ENCODE results near the gene SGCA. TPM values are rescaled to one million over a fixed set of nuclear protein-coding genes. Genes with fewer than 3 reads are reported as not detected.

The SGCA gene
- total and polyA plus RNA-seq, 9 of the 15 experiments (the other 6 are each of a cell fraction or from before 2014, with no cell fraction given): not detected

GRCh38 chr17:50183421-50183994 lies 17.7 kb downstream of the SGCA start:
- FAIRE-seq (no peak), ATAC-seq (no peak), DNase-seq (ENCODE audit: extremely low read depth in 1 of 4, low spot score in 3 of 4) (no peak)
- ChIA-PET POLR2A (no interaction called here), CTCF (ENCODE audit: low intra/inter-chr PET ratio) (interaction anchor here (0.6 kb wide), 1 partner anchor 165 kb away, joined by 3 read pairs; no protein-coding TSS in a partner anchor)
- Histone ChIP-seq H3K4me1 (replicated peaks in 1 of 2; ENCODE audit: control insufficient read depth in 2 of 2, insufficient read depth in 2 of 2, low read length in 2 of 2) (peaks cover 4 to 24% of the 10 kb centered on the region in 2 experiments; a peak in 4 of 5 replicates), H3K36me3 (ENCODE audit: control insufficient read depth, insufficient read depth, low read length) (no peaks in the 10 kb centered on the region), H3K9me3 (replicated peaks; ENCODE audit: control insufficient read depth, insufficient read depth, low read depth, low read length) (no peaks in the 10 kb centered on the region), H3K27ac (ENCODE audit: extremely low read depth, low read depth, low read length) (no peak overlapping the region), H2AFZ (ENCODE audit: low read depth, low read length) (0 out of 2 replicates have a peak overlapping the region, but pooled peaks have one; percentile 21), H3K79me2 (ENCODE audit: control insufficient read depth, insufficient read depth, low read length) (no peaks in the 10 kb centered on the region), H3K4me3 (no peak overlapping the region), H4K20me1 (replicated peaks; ENCODE audit: control insufficient read depth, insufficient read depth, low read length) (no peaks in the 10 kb centered on the region; the same call in 1 of the 2 replicates), H3K4me2 (ENCODE audit: insufficient read depth, low read length) (no peak overlapping the region), H3K27me3 (ENCODE audit: control insufficient read depth in 2 of 2, insufficient read depth in 2 of 2, low read length in 2 of 2) (peaks cover 46 to 75% of the 10 kb centered on the region in 2 experiments), H3K9ac (ENCODE audit: insufficient read depth in 1 of 2, low read depth in 2 of 2, low read length in 2 of 2) (no peak overlapping the region), H3K9me1 (ENCODE audit: control insufficient read depth, insufficient read depth, low read length) (no peaks in the 10 kb centered on the region)
- BruUV-seq (replicated peaks): no TSS peak
- TF ChIP-seq ZNF263 (CRISPR knock-in tag; IDR thresholded peaks at IDR 0.05; ENCODE audit: borderline replicate concordance) (peak; percentile 50; the same call in 1 of the 2 replicates), ZNF707 (CRISPR knock-in tag; conservative IDR thresholded peaks at IDR 0.05) (no peak), SPI1 (IDR thresholded peaks at IDR 0.05; ENCODE audit: borderline replicate concordance, low read depth, low read length) (0 out of 2 replicates have a peak, but pooled peaks have one; percentile 5)
- TF ChIP-seq, protein P1, sequence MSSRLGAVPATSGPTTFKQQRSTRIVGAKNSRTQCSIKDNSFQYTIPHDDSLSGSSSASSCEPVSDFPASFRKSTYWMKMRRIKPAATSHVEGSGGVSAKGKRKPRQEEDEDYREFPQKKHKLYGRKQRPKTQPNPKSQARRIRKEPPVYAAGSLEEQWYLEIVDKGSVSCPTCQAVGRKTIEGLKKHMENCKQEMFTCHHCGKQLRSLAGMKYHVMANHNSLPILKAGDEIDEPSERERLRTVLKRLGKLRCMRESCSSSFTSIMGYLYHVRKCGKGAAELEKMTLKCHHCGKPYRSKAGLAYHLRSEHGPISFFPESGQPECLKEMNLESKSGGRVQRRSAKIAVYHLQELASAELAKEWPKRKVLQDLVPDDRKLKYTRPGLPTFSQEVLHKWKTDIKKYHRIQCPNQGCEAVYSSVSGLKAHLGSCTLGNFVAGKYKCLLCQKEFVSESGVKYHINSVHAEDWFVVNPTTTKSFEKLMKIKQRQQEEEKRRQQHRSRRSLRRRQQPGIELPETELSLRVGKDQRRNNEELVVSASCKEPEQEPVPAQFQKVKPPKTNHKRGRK (tag; IDR thresholded peaks at IDR 0.05): 0 out of 2 replicates have a peak, but pooled peaks have one; percentile 60
- WGBS (ENCODE audit: insufficient coverage, low coverage, missing lambda C conversion rate): 7% methylated on average over 9 of the region's 12 CpGs
- intact Hi-C loops (cut with micrococcal nuclease): no loop called here
- in situ Hi-C loops (cut with MboI): no loop called here
